Mucosa of descending colon (tissue), 3 donors: ENCODE data around the gene SPHK2. TPM values are rescaled to one million over a fixed set of nuclear protein-coding genes. Genes with fewer than 3 reads are reported as not detected.
"Not testable (repeated sequence)": the region's sequence is repeated elsewhere in the genome, so short reads cannot be mapped to it uniquely, and the experiment has no call there.

Experiments
- ATAC-seq: fragments of 200-7000 bp; cut with Tn5 transposase; one replicate; pipeline ENCODE4 v1.9.1; 2020; ENCODE audit warnings: mild to moderate bottlenecking, moderate library complexity
- DNase-seq, 3 donors: peaks; one replicate each; pipeline ENCODE4 v3.0.0-alpha.2; 2020
- H3K36me3 ChIP-seq: fragments of 200-600 bp; one replicate; pipeline ENCODE4 v1.8.0; 2021; ENCODE audit warnings: low read depth, mild to moderate bottlenecking
- H3K4me1 ChIP-seq: fragments of 200-600 bp; one replicate; pipeline ENCODE4 v1.8.0; 2021; ENCODE audit warnings: low read depth, mild to moderate bottlenecking
- H3K4me3 ChIP-seq: fragments of 200-600 bp; one replicate; pipeline ENCODE4 v1.8.0; 2021; ENCODE audit warnings: mild to moderate bottlenecking
- H3K9me3 ChIP-seq: fragments of 200-600 bp; one replicate; pipeline ENCODE4 v1.8.0; 2021; ENCODE audit warnings: mild to moderate bottlenecking
- CTCF ChIP-seq: fragments of 200-600 bp; IDR thresholded peaks from one replicate; pipeline ENCODE4 v1.8.0; 2022; ENCODE audit warnings: antibody characterized with exemption, mild to moderate bottlenecking
- intact Hi-C, 2 donors: fragments of 100-400 bp; cut with DNase I in 1 of 2; cut with micrococcal nuclease in 1 of 2; formaldehyde crosslinking; loops; one replicate each; pipeline versions ENCODE4 v1.11.0 to v1.11.1; 2022; cut with DNase I, micrococcal nuclease
- total RNA-seq, 3 donors: library from RNA; stranded (reverse); fragmentation: NEBNext Ultra II Directional in 2 of 3; extraction: Animal tissue kit (Norgen Biotek cat#: 25700) in 2 of 3; gene quantifications; one replicate each; pipeline versions ENCODE4 v1.2.1 to v1.2.4, GENCODE V29; 2021 to 2023
- donor health status: DM: no; HTN: no; CAD: no; lungs with moderate emphysema.
- donor health status: DM: no; HTN: no; CAD: no.
- donor health status: DM: no; HTN: yes; CAD: no.

The SPHK2 gene
- total RNA-seq, 3 donors from 2014 or later: 37.9 to 54.8 (median 50.2) TPM

DNA sequence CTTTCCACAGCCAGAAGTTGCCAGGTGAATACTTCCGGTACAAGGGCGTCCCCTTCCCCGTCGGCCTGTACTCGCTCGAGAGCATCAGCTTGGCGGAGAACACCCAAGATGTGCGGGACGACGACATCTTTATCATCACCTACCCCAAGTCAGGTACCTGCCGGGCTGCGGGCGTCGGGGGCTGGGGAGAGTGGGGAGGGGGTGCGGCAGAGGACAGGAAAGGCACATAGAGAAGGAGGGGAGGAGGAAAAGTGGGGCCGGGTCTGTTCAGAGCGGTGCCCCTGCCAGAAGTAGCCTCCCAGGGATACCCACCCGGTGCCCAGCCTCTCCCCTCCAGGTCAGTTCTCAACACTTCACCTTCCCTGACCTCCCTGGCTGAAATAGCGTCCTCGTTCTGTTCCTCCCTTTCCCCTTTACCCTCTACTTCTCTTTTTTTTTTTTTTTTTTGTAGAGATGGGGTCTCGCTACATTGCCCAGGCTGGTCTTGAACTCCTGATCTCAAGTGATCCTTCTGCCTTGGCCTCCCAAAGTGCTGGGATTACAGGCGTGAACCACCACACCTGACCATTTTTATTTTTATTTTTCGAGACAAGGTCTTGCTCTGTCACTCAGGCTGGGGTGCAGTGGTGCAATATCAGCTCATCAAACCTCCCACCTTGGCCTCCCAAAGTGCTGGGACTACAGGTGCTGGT, 43.2 kb upstream of the SPHK2 start:
- no peak overlapping the region for H3K4me3 ChIP-seq
- no peaks in the 10 kb centered on the region for H3K9me3 ChIP-seq
- DNase-seq: no peak
- no peak for TF ChIP-seq CTCF
- intact Hi-C loops: no loop called here
- peaks cover 4% of the 10 kb centered on the region for H3K4me1 ChIP-seq
- no peak for ATAC-seq
- H3K36me3 ChIP-seq: no peaks in the 10 kb centered on the region

DNA sequence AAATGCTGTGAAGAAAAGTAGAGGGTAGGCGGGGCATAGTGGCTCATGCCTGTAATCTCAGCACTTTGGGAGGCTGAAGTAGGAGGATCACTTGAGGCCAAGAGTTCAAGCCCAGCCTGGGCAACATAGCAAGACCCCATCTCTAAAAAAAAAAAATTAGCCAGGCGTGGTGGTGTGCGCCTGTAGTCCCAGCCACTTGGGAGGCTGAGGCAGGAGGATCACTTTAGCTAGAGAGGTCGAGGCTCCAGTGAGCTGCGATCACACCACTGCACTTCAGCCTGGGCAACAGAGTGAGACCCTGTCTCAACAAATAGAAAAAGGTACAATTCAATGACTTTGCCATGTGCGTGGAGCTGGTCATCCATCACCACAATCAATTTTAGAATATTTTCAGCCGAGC, 41.4 kb upstream of the SPHK2 start:
- H3K4me1 ChIP-seq, intact Hi-C loops, H3K4me3 ChIP-seq, DNase-seq, H3K9me3 ChIP-seq, H3K36me3 ChIP-seq, ATAC-seq: not testable (repeated sequence)

DNA sequence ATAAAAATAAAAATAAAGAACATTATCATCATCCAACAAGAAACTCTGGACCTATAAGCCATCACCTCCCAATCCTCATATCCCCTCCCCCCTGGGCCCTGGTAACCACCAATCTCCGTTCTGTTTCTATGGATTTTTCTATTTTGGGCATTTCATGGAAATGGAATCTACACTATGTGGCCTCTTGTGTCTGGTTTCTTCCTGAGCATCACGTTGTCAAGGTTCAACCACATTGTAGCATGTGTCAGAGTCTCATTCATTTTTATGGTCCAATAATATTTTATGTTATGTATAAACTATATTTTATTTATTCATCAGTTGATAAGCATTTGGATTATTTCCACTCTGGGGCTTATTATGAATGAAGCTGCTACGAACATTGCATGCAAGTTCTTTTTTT, 40.4 kb upstream of the SPHK2 start:
- TF ChIP-seq CTCF: no peak
- DNase-seq (no peak), ATAC-seq (peak; percentile 72)
- H3K4me3 ChIP-seq: no peak overlapping the region
- no peaks in the 10 kb centered on the region for H3K36me3 ChIP-seq
- peaks cover 4% of the 10 kb centered on the region for H3K4me1 ChIP-seq
- no peaks in the 10 kb centered on the region for H3K9me3 ChIP-seq
- intact Hi-C loops: no loop called here

- H3K4me1 ChIP-seq: peaks cover 9% of the 10 kb centered on the region
- no peaks in the 10 kb centered on the region for H3K9me3 ChIP-seq
- intact Hi-C loops: loop anchor here in 1 of 2 donors (5.0 kb wide), 1 partner anchor 75 kb away; no protein-coding TSS in a partner anchor
- H3K4me3 ChIP-seq: no peak overlapping the region
- no peak for DNase-seq
- no peaks in the 10 kb centered on the region for H3K36me3 ChIP-seq
- no peak for TF ChIP-seq CTCF
- ATAC-seq: no peak
Observed at GRCh38 chr19:48582168-48582567, 37.1 kb upstream of the SPHK2 start.

DNA sequence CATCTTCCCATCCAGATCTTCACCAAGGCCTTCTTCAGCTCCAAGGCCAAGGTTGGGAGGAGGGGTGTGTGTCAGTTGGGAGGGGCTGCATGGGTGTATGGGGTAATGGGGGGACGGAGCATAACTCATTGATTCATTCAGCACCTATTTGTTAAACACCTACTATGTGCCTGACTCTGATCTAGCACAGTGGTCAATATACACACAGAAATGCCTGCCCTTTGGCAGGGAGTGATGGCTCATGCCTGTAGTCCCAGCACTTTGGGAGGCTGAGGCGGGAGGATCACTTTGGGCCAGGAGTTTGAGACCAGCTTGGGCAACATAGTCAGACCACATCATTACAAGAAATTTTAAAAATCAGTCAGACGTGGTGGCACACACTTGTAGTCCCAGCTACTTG, 31.9 kb upstream of the SPHK2 start:
- peaks cover 14% of the 10 kb centered on the region for H3K4me1 ChIP-seq
- TF ChIP-seq CTCF: no peak
- H3K36me3 ChIP-seq: no peaks in the 10 kb centered on the region
- intact Hi-C loops: loop anchor here in 1 of 2 donors (5.0 kb wide), 1 partner anchor 95 kb away; no protein-coding TSS in a partner anchor
- ATAC-seq (no peak), DNase-seq (no peak)
- H3K9me3 ChIP-seq: no peaks in the 10 kb centered on the region
- H3K4me3 ChIP-seq: no peak overlapping the region

- peak; percentile 93 for TF ChIP-seq CTCF
- peak; percentile 91 for ATAC-seq
Observed at GRCh38 chr19:48588670-48589401, 30.5 kb upstream of the SPHK2 start.

More at GRCh38 chr19:48588670-48589401, 30.5 kb upstream of the SPHK2 start:
- Histone ChIP-seq H3K36me3 (no peaks in the 10 kb centered on the region), H3K9me3 (no peaks in the 10 kb centered on the region), H3K4me3 (no peak overlapping the region), H3K4me1 (peaks cover 14% of the 10 kb centered on the region)
- intact Hi-C loops: loop anchor here in 1 of 2 donors (5.0 kb wide), 1 partner anchor 97 kb away; no protein-coding TSS in a partner anchor
- peak; percentile 92 to 98 (median 94) for DNase-seq
